Neuronal stem cell (in vitro differentiated cells): ENCODE measurements around the gene SIGLEC9.

Source experiments
- DNase-seq: peaks from one replicate; pipeline ENCODE4 v3.0.0-alpha.2; 2013; ENCODE audit warnings: low spot score
- H2AFZ ChIP-seq: one replicate; pipeline ENCODE4 v1.6.1; 2013; ENCODE audit warnings: mild to moderate bottlenecking, low read length, inconsistent platforms
- H2AK5ac ChIP-seq: 2 replicates; pipeline ENCODE4 v1.6.1; 2013; ENCODE audit warnings: low read depth, mild to moderate bottlenecking, inconsistent platforms, low read length, moderate library complexity, mixed read lengths
- H2BK120ac ChIP-seq: 2 replicates; pipeline ENCODE4 v1.6.1; 2013; ENCODE audit warnings: low read depth, mild to moderate bottlenecking, inconsistent platforms, low read length, moderate library complexity, mixed read lengths
- H2BK12ac ChIP-seq: one replicate; pipeline ENCODE4 v1.6.1; 2013; ENCODE audit warnings: low read length, inconsistent platforms
- H2BK15ac ChIP-seq: 2 replicates; pipeline ENCODE4 v1.6.1; 2013; ENCODE audit warnings: mild to moderate bottlenecking, low read length, inconsistent platforms, mixed read lengths
- H2BK5ac ChIP-seq: one replicate; pipeline ENCODE4 v1.6.1; 2013; ENCODE audit warnings: inconsistent platforms, mild to moderate bottlenecking, low read length, moderate library complexity
- H3K14ac ChIP-seq: one replicate; pipeline ENCODE4 v1.6.1; 2013; ENCODE audit warnings: low read length, inconsistent platforms
- H3K18ac ChIP-seq: 2 replicates; pipeline ENCODE4 v1.6.1; 2013; ENCODE audit warnings: low read length, inconsistent platforms
- H3K23ac ChIP-seq: 2 replicates; pipeline ENCODE4 v1.6.1; 2013; ENCODE audit warnings: low read depth, mild to moderate bottlenecking, mixed read lengths, low read length, inconsistent platforms; ENCODE audit not compliant: poor library complexity
- H3K27ac ChIP-seq: replicated peaks from 3 replicates; pipeline ENCODE4 v1.5.1; 2013; ENCODE audit warnings: low read length, inconsistent platforms
- H3K27me3 ChIP-seq, 3 experiments: 2 replicates each; pipeline ENCODE4 v1.6.1; 2013; ENCODE audit warnings: low read length in 3 of 3, mild to moderate bottlenecking in 2 of 3, inconsistent platforms in 1 of 3, low read depth in 1 of 3, mixed read lengths in 1 of 3, moderate library complexity in 1 of 3; ENCODE audit not compliant: control insufficient read depth in 3 of 3, insufficient read depth in 3 of 3
- H3K36me3 ChIP-seq, 2 donors: replicated peaks in 1 of 2; 2 replicates each; pipeline ENCODE4 v1.6.1; 2013; ENCODE audit warnings: low read length in 2 of 2; ENCODE audit not compliant: control insufficient read depth in 2 of 2, insufficient read depth in 2 of 2
- H3K4ac ChIP-seq: 2 replicates; pipeline ENCODE4 v1.6.1; 2013; ENCODE audit warnings: inconsistent platforms, mild to moderate bottlenecking, low read length, moderate library complexity
- H3K4me1 ChIP-seq, 2 donors: 1 replicate in 1 of 2; 2 replicates in 1 of 2; pipeline ENCODE4 v1.6.1; 2013; ENCODE audit warnings: low read length in 2 of 2, low read depth in 1 of 2; ENCODE audit not compliant: control insufficient read depth in 2 of 2, insufficient read depth in 1 of 2
- H3K4me2 ChIP-seq: one replicate; pipeline ENCODE4 v1.6.1; 2013; ENCODE audit warnings: mild to moderate bottlenecking, low read length, inconsistent platforms; ENCODE audit not compliant: insufficient read depth, poor library complexity, severe bottlenecking
- H3K4me3 ChIP-seq, 2 donors: 2 replicates each; pipeline ENCODE4 v1.5.1; 2013; ENCODE audit warnings: low read length in 2 of 2, mild to moderate bottlenecking in 2 of 2, inconsistent platforms in 1 of 2, moderate library complexity in 1 of 2
- H3K79me1 ChIP-seq: one replicate; pipeline ENCODE4 v1.6.1; 2013; ENCODE audit warnings: low read depth, mild to moderate bottlenecking, inconsistent platforms, low read length, moderate library complexity
- H3K9ac ChIP-seq: one replicate; pipeline ENCODE4 v1.6.1; 2013; ENCODE audit warnings: mild to moderate bottlenecking, low read depth, low read length, inconsistent platforms; ENCODE audit not compliant: poor library complexity
- H3K9me3 ChIP-seq, 2 donors: replicated peaks in 1 of 2; 2 replicates each; pipeline versions ENCODE3 to v1.6.1; 2013; ENCODE audit warnings: low read length in 2 of 2, mild to moderate bottlenecking in 2 of 2, inconsistent platforms in 1 of 2, low read depth in 1 of 2, mixed read lengths in 1 of 2, moderate library complexity in 1 of 2; ENCODE audit not compliant: control insufficient read depth in 2 of 2, insufficient read depth in 1 of 2
- H4K8ac ChIP-seq: one replicate; pipeline ENCODE4 v1.6.1; 2013; ENCODE audit warnings: low read depth, mild to moderate bottlenecking, inconsistent platforms, low read length, moderate library complexity
- H4K91ac ChIP-seq: one replicate; pipeline ENCODE4 v1.6.1; 2013; ENCODE audit warnings: low read length, low read depth, mild to moderate bottlenecking, inconsistent platforms; ENCODE audit not compliant: poor library complexity
- WGBS, 2 donors: extraction: QIAGEN DNeasy Blood & Tissue Kit; methylation state at CpG; one replicate each; pipeline ENCODE4 v1.1.7; 2013; ENCODE audit warnings: missing lambda C conversion rate in 2 of 2, mixed read lengths in 1 of 2; ENCODE audit not compliant: insufficient read length in 2 of 2, insufficient replicate concordance in 1 of 2; ENCODE audit errors: extremely low coverage in 2 of 2; 5-methylcytosine and 5-hydroxymethylcytosine counted together

Gene SIGLEC9

DNA sequence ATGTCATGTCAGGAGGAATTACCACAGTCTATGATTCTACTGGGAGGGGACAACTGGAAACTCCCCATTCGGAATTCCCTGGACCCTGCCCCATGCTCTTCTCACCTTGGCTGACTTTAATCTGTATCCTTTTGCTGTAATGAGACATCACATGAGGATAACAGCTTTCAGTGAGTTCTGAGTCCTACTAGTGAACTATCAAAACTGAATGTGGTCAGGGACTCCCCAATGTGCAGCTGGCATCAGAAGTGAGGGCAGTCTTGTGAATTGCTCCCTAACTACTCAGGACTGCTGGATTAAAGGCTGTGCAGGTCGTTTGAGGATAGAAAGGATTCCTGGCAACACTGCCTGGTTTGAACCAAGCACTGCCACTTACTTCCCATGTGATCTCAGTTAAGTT is 32.6 kb downstream of the SIGLEC9 start:
- peaks cover 0 to 32% (median 0%) of the 10 kb centered on the region in 3 experiments for H3K27me3 ChIP-seq
- no peak overlapping the region for H3K9ac ChIP-seq
- H3K14ac ChIP-seq: no peak overlapping the region
- no peaks in the 10 kb centered on the region for H3K79me1 ChIP-seq
- H3K9me3 ChIP-seq: no peaks in the 10 kb centered on the region
- H3K4ac ChIP-seq: no peak overlapping the region
- H2BK120ac ChIP-seq: no peak overlapping the region
- no peak overlapping the region for H2BK12ac ChIP-seq
- no peaks in the 10 kb centered on the region for H3K36me3 ChIP-seq
- H2BK5ac ChIP-seq: no peak overlapping the region
- no peak overlapping the region for H2AK5ac ChIP-seq
- no peak overlapping the region for H3K23ac ChIP-seq
- H3K4me2 ChIP-seq: no peak overlapping the region
- H3K4me3 ChIP-seq: no peak overlapping the region
- no peak overlapping the region for H3K27ac ChIP-seq
- DNase-seq: no peak
- no peak overlapping the region for H2BK15ac ChIP-seq
- no peak overlapping the region for H3K18ac ChIP-seq
- no peak overlapping the region for H2AFZ ChIP-seq
- WGBS, 2 donors: no CpG with 5 or more reads among the region's 2 CpGs
- H4K8ac ChIP-seq: no peak overlapping the region
- peaks cover 0 to 3% of the 10 kb centered on the region in 2 donors for H3K4me1 ChIP-seq
- no peak overlapping the region for H4K91ac ChIP-seq

DNA sequence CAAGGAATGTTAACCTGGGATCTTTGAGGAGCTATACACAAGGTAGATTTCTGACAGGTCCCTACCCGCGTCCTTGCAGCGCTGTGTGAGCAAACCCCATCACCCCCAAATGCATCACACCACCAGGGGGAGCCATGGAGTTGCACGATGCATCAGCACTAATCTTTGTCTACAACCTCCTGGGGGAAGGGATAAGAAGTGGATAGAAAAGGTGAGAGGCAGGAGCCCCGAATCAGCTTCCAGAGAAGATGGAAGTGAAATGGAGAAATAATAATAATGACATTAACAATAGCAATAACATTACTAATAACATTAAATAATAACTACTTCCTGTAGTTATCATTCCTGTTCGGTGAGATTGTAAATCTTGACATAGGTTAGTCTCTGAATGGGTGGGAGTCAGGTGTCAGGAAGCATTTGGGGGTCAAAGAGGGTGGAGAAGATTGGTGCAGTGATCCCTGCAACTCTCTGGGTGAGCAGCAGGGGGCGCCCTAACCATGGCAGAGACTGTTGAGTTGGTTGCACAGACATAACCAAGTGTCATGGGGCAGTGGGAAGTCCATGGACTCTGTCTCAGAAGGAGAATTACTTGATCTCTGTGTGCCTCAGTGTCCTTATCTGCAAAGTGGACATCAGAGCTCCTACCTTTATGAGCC is 33.9 kb downstream of the SIGLEC9 start:
- Histone ChIP-seq H3K27me3 (peaks cover 0 to 24% (median 0%) of the 10 kb centered on the region in 3 experiments), H2BK5ac (no peak overlapping the region), H3K14ac (no peak overlapping the region), H3K27ac (no peak overlapping the region), H4K8ac (no peak overlapping the region), H3K18ac (no peak overlapping the region), H3K4me3 (no peak overlapping the region), H4K91ac (no peak overlapping the region), H2AK5ac (no peak overlapping the region), H3K9me3 (no peaks in the 10 kb centered on the region), H3K79me1 (no peaks in the 10 kb centered on the region), H2BK120ac (no peak overlapping the region), H2AFZ (no peak overlapping the region), H3K4me1 (peaks cover 0 to 3% of the 10 kb centered on the region in 2 donors), H3K4ac (no peak overlapping the region), H3K23ac (no peak overlapping the region), H2BK15ac (no peak overlapping the region), H3K9ac (peak overlapping the region; percentile 26), H2BK12ac (no peak overlapping the region), H3K4me2 (no peak overlapping the region), H3K36me3 (no peaks in the 10 kb centered on the region)
- peak; percentile 31 for DNase-seq
- WGBS, 2 donors: no CpG with 5 or more reads among the region's 7 CpGs

- H3K18ac ChIP-seq: no peak overlapping the region
- no peak overlapping the region for H3K23ac ChIP-seq
- no peak overlapping the region for H3K4me2 ChIP-seq
- no peak overlapping the region for H2AFZ ChIP-seq
- H4K91ac ChIP-seq: no peak overlapping the region
- no peaks in the 10 kb centered on the region for H3K36me3 ChIP-seq
- peaks cover 0 to 23% (median 0%) of the 10 kb centered on the region in 3 experiments for H3K27me3 ChIP-seq
- H3K9ac ChIP-seq: no peak overlapping the region
- no peak overlapping the region for H2BK12ac ChIP-seq
- no peak overlapping the region for H3K27ac ChIP-seq
- no peak overlapping the region for H3K4me3 ChIP-seq
- no peak overlapping the region for H2BK15ac ChIP-seq
- no peak overlapping the region for H4K8ac ChIP-seq
- H2BK120ac ChIP-seq: no peak overlapping the region
- H3K4ac ChIP-seq: no peak overlapping the region
- no peak for DNase-seq
- H3K9me3 ChIP-seq: no peaks in the 10 kb centered on the region
- WGBS, 2 donors: no CpG with 5 or more reads among the region's 4 CpGs
- H2BK5ac ChIP-seq: no peak overlapping the region
- H3K14ac ChIP-seq: no peak overlapping the region
- H3K4me1 ChIP-seq: peaks cover 0 to 3% of the 10 kb centered on the region in 2 donors
- no peaks in the 10 kb centered on the region for H3K79me1 ChIP-seq
- H2AK5ac ChIP-seq: no peak overlapping the region
These were observed 35.0 kb downstream of the SIGLEC9 start for GRCh38 chr19:51159656-51160055.

DNA sequence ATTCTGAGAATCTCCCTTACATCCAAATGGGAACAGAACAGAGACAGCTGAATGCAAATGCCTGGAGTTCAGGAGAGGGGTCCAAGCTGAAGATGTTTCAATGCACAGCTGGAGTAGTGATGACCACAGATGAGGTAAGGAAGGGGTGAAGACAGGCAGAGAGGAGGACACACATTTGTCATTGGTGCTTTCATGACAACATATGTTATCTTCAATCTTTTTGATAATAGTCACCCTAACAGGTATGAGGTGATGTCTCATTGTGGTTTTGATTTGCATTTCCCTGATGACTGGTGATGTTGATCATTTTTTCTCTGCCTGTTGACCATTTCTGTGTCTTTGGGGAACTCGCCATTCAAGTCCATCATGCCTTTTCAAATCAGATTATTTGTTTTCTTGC is 36.6 kb downstream of the SIGLEC9 start:
- Histone ChIP-seq H3K36me3 (no peaks in the 10 kb centered on the region), H3K9me3 (no peaks in the 10 kb centered on the region), H2AK5ac (no peak overlapping the region), H3K27me3 (peaks cover 0 to 20% (median 0%) of the 10 kb centered on the region in 3 experiments), H2BK12ac (no peak overlapping the region), H3K14ac (no peak overlapping the region), H3K4me2 (no peak overlapping the region), H3K4me1 (peaks cover 0 to 1% of the 10 kb centered on the region in 2 donors), H2AFZ (no peak overlapping the region), H2BK5ac (no peak overlapping the region), H3K9ac (no peak overlapping the region), H3K23ac (no peak overlapping the region), H3K4me3 (no peak overlapping the region), H3K18ac (no peak overlapping the region), H2BK15ac (no peak overlapping the region), H3K79me1 (no peaks in the 10 kb centered on the region), H4K91ac (no peak overlapping the region), H4K8ac (no peak overlapping the region), H2BK120ac (no peak overlapping the region), H3K4ac (no peak overlapping the region), H3K27ac (no peak overlapping the region)
- DNase-seq: no peak
- WGBS, 2 donors: no CpG with 5 or more reads among the region's 1 CpG
